Muscle layer of duodenum (tissue), 2 donors: Measurements from ENCODE around the gene DGKI.

ENCODE experiments used
- H3K27ac ChIP-seq: one replicate; pipeline ENCODE4 v1.7.0; 2013; ENCODE audit warnings: mild to moderate bottlenecking, low read length
- H3K27me3 ChIP-seq: one replicate; pipeline ENCODE4 v1.7.0; 2013; ENCODE audit warnings: low read depth, mild to moderate bottlenecking, control low read depth, low read length
- H3K36me3 ChIP-seq, 2 donors: one replicate each; pipeline ENCODE4 v1.7.0; 2013; ENCODE audit warnings: low read length in 2 of 2, control low read depth in 1 of 2, mild to moderate bottlenecking in 1 of 2; ENCODE audit not compliant: insufficient read depth in 2 of 2, control insufficient read depth in 1 of 2
- H3K4me1 ChIP-seq, 2 donors: one replicate each; pipeline ENCODE4 v1.7.0; 2013; ENCODE audit warnings: low read length in 2 of 2, mild to moderate bottlenecking in 2 of 2, control low read depth in 1 of 2, moderate library complexity in 1 of 2; ENCODE audit not compliant: insufficient read depth in 2 of 2, control insufficient read depth in 1 of 2
- H3K4me3 ChIP-seq, 2 donors: one replicate each; pipeline ENCODE4 v1.7.0; 2013; ENCODE audit warnings: low read length in 2 of 2, low read depth in 1 of 2, mild to moderate bottlenecking in 1 of 2
- H3K9me3 ChIP-seq, 2 donors: one replicate each; pipeline ENCODE4 v1.7.0; 2013; ENCODE audit warnings: low read length in 2 of 2, control low read depth in 1 of 2, mild to moderate bottlenecking in 1 of 2; ENCODE audit not compliant: control insufficient read depth in 1 of 2
- donor health status: healthy.

The DGKI gene

DNA sequence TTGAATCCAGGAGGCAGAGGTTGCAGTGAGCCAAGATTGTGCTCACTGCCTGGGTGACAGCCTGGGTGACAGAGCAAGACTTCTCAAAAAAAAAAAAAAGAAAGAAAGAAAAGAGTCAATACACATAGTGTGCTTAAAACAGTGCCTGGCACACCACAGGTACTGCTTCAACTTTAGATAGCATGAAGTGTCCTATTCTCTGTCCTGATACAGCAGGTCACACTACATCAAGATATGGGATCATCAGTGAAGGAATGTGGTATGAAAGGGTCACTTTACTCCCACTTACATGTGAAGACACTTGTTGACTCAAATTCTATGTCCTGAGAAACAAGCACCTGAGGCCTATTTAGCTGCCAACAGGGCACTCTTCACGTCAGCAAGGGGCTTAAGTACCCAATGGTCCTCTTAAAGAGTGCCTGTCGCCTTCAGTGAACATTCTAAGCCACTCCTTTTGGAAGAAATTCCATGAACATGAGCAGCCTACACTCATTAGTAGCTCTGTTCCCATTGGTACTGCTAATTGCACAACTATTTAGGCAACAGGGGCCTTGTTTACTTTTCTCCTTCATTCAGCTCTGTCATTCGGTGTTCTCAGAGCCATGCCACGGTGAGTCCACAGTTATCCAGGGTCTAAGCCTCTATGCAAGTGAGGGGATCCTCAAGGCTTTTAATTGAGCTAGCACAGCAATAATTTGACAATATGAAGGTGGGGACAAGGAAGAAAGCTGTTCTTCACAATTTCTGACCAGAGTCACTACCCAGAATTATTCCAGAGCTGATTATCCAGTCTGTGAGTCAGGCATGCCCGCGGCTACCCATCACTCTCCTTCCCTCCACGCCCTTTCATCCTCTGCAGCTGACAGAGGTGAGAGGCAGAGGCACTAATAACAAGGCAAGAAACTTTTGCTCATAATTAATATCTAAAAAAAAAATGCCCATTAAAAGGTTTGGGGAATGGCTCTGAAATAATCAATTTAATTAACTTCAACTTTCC lies 446.6 kb downstream of the DGKI start:
- Histone ChIP-seq H3K36me3 (no peaks in the 10 kb centered on the region), H3K4me3 (no peak overlapping the region), H3K27ac (no peak overlapping the region), H3K27me3 (no peaks in the 10 kb centered on the region), H3K9me3 (no peaks in the 10 kb centered on the region), H3K4me1 (no peaks in the 10 kb centered on the region)

- no peak overlapping the region for H3K4me3 ChIP-seq
- no peaks in the 10 kb centered on the region for H3K36me3 ChIP-seq
- no peaks in the 10 kb centered on the region for H3K9me3 ChIP-seq
- no peaks in the 10 kb centered on the region for H3K27me3 ChIP-seq
- H3K4me1 ChIP-seq = no peaks in the 10 kb centered on the region
- no peak overlapping the region for H3K27ac ChIP-seq
Observed at GRCh38 chr7:137396051-137396450, 450.7 kb downstream of the DGKI start.

DNA sequence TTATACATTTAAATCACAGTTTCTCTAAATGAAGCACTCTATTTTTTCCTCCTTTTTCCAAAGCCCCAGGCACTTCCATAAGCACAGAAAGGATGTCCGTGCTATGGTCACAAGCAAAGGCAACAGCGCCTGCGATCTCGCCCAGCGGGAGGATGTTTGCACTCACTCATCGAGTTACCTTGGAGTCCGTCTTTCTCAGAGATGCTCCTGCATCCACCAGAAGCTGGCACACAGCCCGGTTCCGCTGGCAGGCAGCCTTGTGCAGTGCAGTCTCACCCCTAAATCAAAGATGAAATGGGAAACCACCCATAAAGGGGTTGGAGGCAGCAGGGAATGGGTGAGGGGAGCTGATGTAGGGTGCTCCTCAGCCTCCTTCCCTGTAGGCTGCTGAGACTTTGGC lies 451.4 kb downstream of the DGKI start:
- H3K36me3 ChIP-seq = no peaks in the 10 kb centered on the region
- H3K4me3 ChIP-seq = no peak overlapping the region

GRCh38 chr7:137393570-137393969 lies 453.2 kb downstream of the DGKI start:
- no peak overlapping the region for H3K27ac ChIP-seq
- no peaks in the 10 kb centered on the region for H3K36me3 ChIP-seq
- H3K4me1 ChIP-seq = no peaks in the 10 kb centered on the region
- no peaks in the 10 kb centered on the region for H3K27me3 ChIP-seq
- H3K9me3 ChIP-seq = no peaks in the 10 kb centered on the region
- H3K4me3 ChIP-seq = no peak overlapping the region

More for the DNA sequence above, 451.4 kb downstream of the DGKI start:
- H3K9me3 ChIP-seq = no peaks in the 10 kb centered on the region
- no peak overlapping the region for H3K27ac ChIP-seq
- no peaks in the 10 kb centered on the region for H3K27me3 ChIP-seq
- H3K4me1 ChIP-seq = no peaks in the 10 kb centered on the region

DNA sequence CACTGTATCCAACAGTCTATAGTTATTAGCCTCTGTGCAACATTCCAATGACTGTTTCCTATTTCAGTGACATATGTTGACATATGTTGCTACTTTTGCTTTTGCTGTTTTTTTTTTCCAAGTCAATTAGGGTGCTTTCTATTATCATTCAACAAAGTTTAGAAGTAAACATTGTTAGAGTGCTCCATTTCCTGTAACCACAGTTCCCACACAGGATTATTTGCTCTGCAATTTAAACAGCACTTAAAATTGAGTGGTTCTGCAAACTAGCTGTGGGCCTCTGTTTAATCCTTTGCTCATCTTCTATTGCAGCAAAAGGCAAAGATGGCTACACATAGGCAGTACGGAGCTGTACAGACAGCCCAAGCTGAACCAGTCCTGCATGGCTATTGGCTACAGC lies 456.7 kb downstream of the DGKI start:
- H3K9me3 ChIP-seq = no peaks in the 10 kb centered on the region
- H3K4me3 ChIP-seq = no peak overlapping the region
- H3K27ac ChIP-seq = no peak overlapping the region
- no peaks in the 10 kb centered on the region for H3K4me1 ChIP-seq
- H3K36me3 ChIP-seq = no peaks in the 10 kb centered on the region
- H3K27me3 ChIP-seq = no peaks in the 10 kb centered on the region

DNA sequence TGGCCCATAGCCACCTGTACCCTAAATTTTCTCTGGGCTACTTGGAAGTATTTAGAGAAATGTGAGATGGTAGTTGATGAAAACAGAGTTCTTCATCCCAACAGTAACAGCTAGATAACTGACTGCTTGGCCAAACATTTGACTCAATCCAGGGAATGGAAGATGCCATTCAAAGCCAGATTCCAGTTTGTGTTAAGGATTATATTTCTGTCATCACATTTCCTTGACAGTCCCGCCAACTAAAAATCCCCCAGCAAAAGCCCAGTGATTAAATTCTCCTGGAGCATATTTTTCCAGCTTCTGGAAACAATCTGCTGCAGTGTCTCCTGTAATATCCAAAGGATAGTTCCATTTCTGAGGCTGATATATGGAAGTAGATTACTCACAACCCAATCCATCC lies 457.9 kb downstream of the DGKI start:
- Histone ChIP-seq H3K4me1 (no peaks in the 10 kb centered on the region), H3K4me3 (no peak overlapping the region), H3K27ac (no peak overlapping the region)

DNA sequence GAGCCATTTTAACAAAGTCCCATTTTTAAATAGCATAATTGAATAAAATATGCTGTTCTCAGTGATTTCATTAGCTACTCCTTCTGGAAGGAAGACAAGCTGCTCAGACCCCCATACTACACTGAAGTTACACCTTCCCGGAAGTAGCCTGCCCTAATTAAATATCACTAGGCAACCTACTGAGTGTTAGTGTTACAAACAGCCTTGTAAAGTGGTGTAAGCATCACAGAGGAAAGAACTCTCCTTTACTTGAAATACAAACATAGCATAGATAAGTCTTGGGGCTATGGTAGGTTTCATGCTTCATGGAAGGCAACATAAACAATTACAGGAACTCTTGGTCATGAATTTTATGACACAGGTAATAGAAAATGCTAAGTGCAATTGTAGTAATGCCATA lies 459.8 kb downstream of the DGKI start:
- no peaks in the 10 kb centered on the region for H3K36me3 ChIP-seq
- H3K27me3 ChIP-seq = no peaks in the 10 kb centered on the region
- H3K4me3 ChIP-seq = no peak overlapping the region
- no peak overlapping the region for H3K27ac ChIP-seq
- H3K4me1 ChIP-seq = no peaks in the 10 kb centered on the region
- H3K9me3 ChIP-seq = no peaks in the 10 kb centered on the region

More for the DNA sequence above, 457.9 kb downstream of the DGKI start:
- no peaks in the 10 kb centered on the region for H3K36me3 ChIP-seq
- no peaks in the 10 kb centered on the region for H3K27me3 ChIP-seq
- H3K9me3 ChIP-seq = no peaks in the 10 kb centered on the region

GRCh38 chr7:137381045-137381444 lies 465.7 kb downstream of the DGKI start:
- no peak overlapping the region for H3K27ac ChIP-seq
- H3K9me3 ChIP-seq = peaks cover 0 to 6% of the 10 kb centered on the region in 2 donors
- H3K4me1 ChIP-seq = no peaks in the 10 kb centered on the region
- H3K36me3 ChIP-seq = no peaks in the 10 kb centered on the region
- no peak overlapping the region for H3K4me3 ChIP-seq
- H3K27me3 ChIP-seq = no peaks in the 10 kb centered on the region

- Histone ChIP-seq H3K9me3 (peaks cover 0 to 6% of the 10 kb centered on the region in 2 donors), H3K4me3 (no peak overlapping the region), H3K4me1 (peaks cover 0 to 8% of the 10 kb centered on the region in 2 donors), H3K27ac (no peak overlapping the region), H3K27me3 (no peaks in the 10 kb centered on the region), H3K36me3 (no peaks in the 10 kb centered on the region)
Observed at GRCh38 chr7:137373507-137373906, 473.3 kb downstream of the DGKI start.

DNA sequence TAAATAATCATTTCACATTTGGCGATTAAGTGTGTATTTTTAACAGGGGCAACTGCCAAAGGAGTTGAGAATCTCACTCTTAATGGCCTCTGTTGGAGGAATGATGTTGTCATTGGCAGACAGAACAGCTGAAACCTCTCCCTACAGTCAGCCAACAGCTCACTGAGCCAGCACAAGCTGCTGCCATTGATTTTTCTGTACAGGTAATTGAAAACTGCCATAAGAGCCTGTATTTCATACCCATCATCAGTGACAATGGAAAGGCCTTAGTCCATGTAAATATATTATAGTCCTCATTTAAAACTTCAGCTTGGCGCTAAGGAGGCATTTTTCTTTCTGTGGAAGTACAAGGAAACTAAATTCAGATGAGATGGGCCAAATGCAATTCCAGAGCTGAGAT lies 475.2 kb downstream of the DGKI start:
- no peak overlapping the region for H3K27ac ChIP-seq
- no peaks in the 10 kb centered on the region for H3K36me3 ChIP-seq
- H3K9me3 ChIP-seq = no peaks in the 10 kb centered on the region
- H3K27me3 ChIP-seq = no peaks in the 10 kb centered on the region
- H3K4me1 ChIP-seq = peaks cover 0 to 8% of the 10 kb centered on the region in 2 donors
- no peak overlapping the region for H3K4me3 ChIP-seq

GRCh38 chr7:137366995-137367394 lies 479.8 kb downstream of the DGKI start:
- Histone ChIP-seq H3K4me1 (no peaks in the 10 kb centered on the region), H3K9me3 (no peaks in the 10 kb centered on the region), H3K4me3 (no peak overlapping the region), H3K27ac (no peak overlapping the region), H3K36me3 (no peaks in the 10 kb centered on the region), H3K27me3 (no peaks in the 10 kb centered on the region)

DNA sequence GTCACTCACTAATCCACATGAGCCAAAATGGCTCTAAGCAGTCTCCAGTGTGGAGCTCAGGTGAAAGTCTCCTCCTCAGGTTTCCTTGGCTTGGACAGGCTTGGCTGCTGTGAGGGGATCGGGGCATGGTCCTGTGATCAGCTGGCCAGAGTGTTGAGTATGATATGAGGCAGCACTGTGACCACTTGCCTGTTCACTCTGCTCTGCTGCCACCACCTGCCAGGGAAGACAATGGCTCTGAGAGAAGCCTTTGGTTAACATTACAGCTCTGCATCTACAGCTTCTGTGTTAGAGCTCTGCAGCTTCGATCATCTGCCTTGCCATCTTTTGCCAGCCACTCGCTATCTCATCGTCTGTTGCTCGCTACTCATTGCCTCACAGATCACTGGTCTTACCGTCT lies 483.1 kb downstream of the DGKI start:
- H3K4me3 ChIP-seq = no peak overlapping the region
- H3K27me3 ChIP-seq = no peaks in the 10 kb centered on the region
- no peak overlapping the region for H3K27ac ChIP-seq
- H3K9me3 ChIP-seq = no peaks in the 10 kb centered on the region
- H3K36me3 ChIP-seq = no peaks in the 10 kb centered on the region
- no peaks in the 10 kb centered on the region for H3K4me1 ChIP-seq
